Right ventricle myocardium superior (tissue), 1 donor: Measurements from ENCODE around the gene NEDD4. TPM values are rescaled to one million over a fixed set of nuclear protein-coding genes. Genes with fewer than 3 reads are reported as not detected.
"Not testable (repeated sequence)": the region's sequence is repeated elsewhere in the genome, so short reads cannot be mapped to it uniquely, and the experiment has no call there.

ENCODE experiments used
- ATAC-seq: fragments of 200-7000 bp; cut with Tn5 transposase; one replicate; pipeline ENCODE4 v1.9.1; 2020; ENCODE audit warnings: mild to moderate bottlenecking; ENCODE audit not compliant: poor library complexity
- DNase-seq: peaks from one replicate; pipeline ENCODE4 v3.0.0-alpha.2; 2020
- intact Hi-C: fragments of 100-400 bp; cut with DNase I; formaldehyde crosslinking; loops from one replicate; pipeline ENCODE4 v1.11.2; 2022
- total RNA-seq: library from RNA; stranded (reverse); fragmentation: NEBNext Ultra II Directional; extraction: Animal tissue kit (Norgen Biotek cat#: 25700); gene quantifications from one replicate; pipeline ENCODE4 v1.2.1, GENCODE V29; 2021
- donor health status: DM: no; HTN: yes; CAD: no; lungs with severe emphysema.

Gene NEDD4
- total RNA-seq, 1 donor from 2014 or later: 8.1 TPM

- ATAC-seq (no peak), DNase-seq (no peak)
- intact Hi-C loops: no loop called here
Observed at GRCh38 chr15:55816017-55816416, 177.4 kb downstream of the NEDD4 start.

GRCh38 chr15:55802600-55803376, 190.6 kb downstream of the NEDD4 start:
- ATAC-seq (peak; percentile 86), DNase-seq (no peak)
- intact Hi-C loops: no loop called here

GRCh38 chr15:55800216-55800615, 193.2 kb downstream of the NEDD4 start:
- DNase-seq (no peak), ATAC-seq (no peak)
- intact Hi-C loops: no loop called here

GRCh38 chr15:55799291-55800212, 193.9 kb downstream of the NEDD4 start:
- ATAC-seq: no peak
- no peak for DNase-seq
- intact Hi-C loops: loop anchor here (10.0 kb wide), 1 partner anchor 45 kb away; no protein-coding TSS in a partner anchor

GRCh38 chr15:55796321-55796965, 197.0 kb downstream of the NEDD4 start:
- ATAC-seq: no peak
- no peak for DNase-seq
- intact Hi-C loops: loop anchor here (10.0 kb wide), 1 partner anchor 48 kb away; no protein-coding TSS in a partner anchor

- intact Hi-C loops: loop anchor here (10.0 kb wide), 1 partner anchor 50 kb away; no protein-coding TSS in a partner anchor
- DNase-seq (no peak), ATAC-seq (no peak)
Observed at GRCh38 chr15:55795031-55795430, 198.4 kb downstream of the NEDD4 start.

- ATAC-seq (no peak), DNase-seq (no peak)
- intact Hi-C loops: loop anchor here (10.0 kb wide), 1 partner anchor 53 kb away; no protein-coding TSS in a partner anchor
Observed at GRCh38 chr15:55791551-55792400, 201.6 kb downstream of the NEDD4 start.

- intact Hi-C loops: no loop called here
- DNase-seq: peak; percentile 43
- ATAC-seq: no peak
Observed at GRCh38 chr15:55789066-55789660, 204.2 kb downstream of the NEDD4 start.

GRCh38 chr15:55786341-55786740, 207.1 kb downstream of the NEDD4 start:
- ATAC-seq: no peak
- DNase-seq: no peak
- intact Hi-C loops: no loop called here

GRCh38 chr15:55785593-55785992, 207.8 kb downstream of the NEDD4 start:
- ATAC-seq, intact Hi-C loops, DNase-seq: not testable (repeated sequence)

GRCh38 chr15:55784286-55784685, 209.1 kb downstream of the NEDD4 start:
- DNase-seq: no peak
- no peak for ATAC-seq
- intact Hi-C loops: no loop called here

- DNase-seq: no peak
- no peak for ATAC-seq
Observed at GRCh38 chr15:55782901-55783300, 210.5 kb downstream of the NEDD4 start.

GRCh38 chr15:55780292-55780691, 213.1 kb downstream of the NEDD4 start:
- DNase-seq: no peak
- intact Hi-C loops: no loop called here
- ATAC-seq: no peak

More at GRCh38 chr15:55782901-55783300, 210.5 kb downstream of the NEDD4 start:
- intact Hi-C loops: no loop called here

- intact Hi-C loops: no loop called here
- ATAC-seq (no peak), DNase-seq (no peak)
Observed at GRCh38 chr15:55778932-55779331, 214.5 kb downstream of the NEDD4 start.
